A549 (cell line): ENCODE measurements around the gene COG7. TPM values are rescaled to one million over a fixed set of nuclear protein-coding genes. Genes with fewer than 3 reads are reported as not detected.
A peak's percentile ranks its signal among the peaks of the same experiment; 100 is the strongest.

Source experiments
- ATAC-seq, 2 experiments: fragments of 200-7000 bp in 1 of 2; fragments of >200 bp in 1 of 2; cut with Nextera tagmentation in 1 of 2; cut with Tn5 transposase in 1 of 2; 3 replicates each; pipeline versions ENCODE4 v1.8.0 to v1.9.1; 2018 to 2020; ENCODE audit warnings: mild to moderate bottlenecking in 1 of 2, moderate library complexity in 1 of 2
- CTCF ChIA-PET: fragments of 300-600 bp; sonication (Branson Sonifier 250); formaldehyde crosslinking; extraction: SDS; loops from one replicate; lab custom pipeline; 2021; ENCODE audit warnings: antibody characterized with exemption, inconsistent platforms; lab: Yijun Ruan, JAX
- POLR2A ChIA-PET: fragments of 350-600 bp; formaldehyde crosslinking; extraction: SDS; loops from one replicate; lab custom pipeline; 2021; ENCODE audit warnings: antibody characterized with exemption, inconsistent platforms; lab: Yijun Ruan, JAX
- DNase-seq, 2 experiments: peaks; one replicate each; pipeline versions ENCODE4 v3.0.0 to v3.0.0-alpha.2; 2011 to 2016; ENCODE audit warnings: low read depth in 1 of 2, low spot score in 1 of 2
- FAIRE-seq: peaks from 2 replicates; lab custom pipeline; 2011; peaks lifted over from hg19 to GRCh38; lab: Jason Lieb, UNC
- H3K27ac ChIP-seq, 2 experiments: fragments of >200 bp; sonication (Bioruptor Twin); formaldehyde crosslinking; 3 replicates each; pipeline ENCODE4 v1.5.1; 2016 to 2017
- H3K4me1 ChIP-seq: fragments of >200 bp; sonication (Bioruptor Twin); formaldehyde crosslinking; 3 replicates; pipeline ENCODE4 v1.6.1; 2016
- H3K4me2 ChIP-seq: fragments of >200 bp; sonication (Bioruptor Twin); formaldehyde crosslinking; 3 replicates; pipeline ENCODE4 v1.6.1; 2016
- H3K4me3 ChIP-seq: fragments of >200 bp; sonication (Bioruptor Twin); formaldehyde crosslinking; 3 replicates; pipeline ENCODE4 v1.5.1; 2016
- H3K9me3 ChIP-seq: fragments of >200 bp; sonication (Bioruptor Twin); formaldehyde crosslinking; 3 replicates; pipeline ENCODE4 v1.6.1; 2016
- BCL3 ChIP-seq: fragments of >200 bp; sonication (Bioruptor Twin); formaldehyde crosslinking; IDR thresholded peaks from 3 replicates; pipeline ENCODE4 v1.6.1; 2016
- CEBPB ChIP-seq, 2 experiments: fragments of >200 bp in 1 of 2; sonication (Bioruptor Twin) in 1 of 2; formaldehyde crosslinking in 1 of 2; IDR thresholded peaks; 2 replicates each; pipeline ENCODE4 v1.6.1; 2012 to 2016
- CHD4 ChIP-seq: fragments of 200-600 bp; sonication (generic); IDR thresholded peaks from 2 replicates; pipeline ENCODE4 v1.6.1; 2016; ENCODE audit warnings: antibody characterized with exemption, mild to moderate bottlenecking, borderline replicate concordance
- CTCF ChIP-seq: fragments of >200 bp; sonication (Bioruptor Twin); formaldehyde crosslinking; IDR thresholded peaks from 3 replicates; pipeline ENCODE4 v1.5.1; 2016
- E2F6 ChIP-seq: IDR thresholded peaks from 2 replicates; pipeline ENCODE4 v1.6.1; 2012; ENCODE audit warnings: low read depth, borderline replicate concordance
- HDAC2 ChIP-seq: fragments of 200-600 bp; sonication (generic); IDR thresholded peaks from 2 replicates; pipeline ENCODE4 v1.6.1; 2016
- HOXA7 ChIP-seq: fragments of 250-450 bp; sonication (Bioruptor Pico); IDR thresholded peaks from 2 replicates; pipeline ENCODE4 v1.5.0; 2020; ENCODE audit warnings: mild to moderate bottlenecking, moderate library complexity
- HOXB13 ChIP-seq: fragments of 250-450 bp; sonication (Bioruptor Pico); IDR thresholded peaks from 2 replicates; pipeline ENCODE4 v1.5.0; 2020; ENCODE audit warnings: low read depth, mild to moderate bottlenecking, moderate library complexity
- JUN ChIP-seq, 2 experiments: fragments of >200 bp; sonication (Bioruptor Twin); formaldehyde crosslinking; IDR thresholded peaks; 2 replicates in 1 of 2; 3 replicates in 1 of 2; pipeline ENCODE4 v1.6.1; 2016 to 2017
- JUNB ChIP-seq: fragments of >200 bp; sonication (Bioruptor Twin); formaldehyde crosslinking; IDR thresholded peaks from 2 replicates; pipeline ENCODE4 v1.6.1; 2016
- KDM1A ChIP-seq: fragments of 200-600 bp; sonication (generic); IDR thresholded peaks from 2 replicates; pipeline ENCODE4 v1.6.1; 2016; ENCODE audit warnings: low read depth, mild to moderate bottlenecking
- MAFK ChIP-seq: fragments of 450-650 bp; IDR thresholded peaks from 2 replicates; pipeline ENCODE4 v1.6.1; 2014; ENCODE audit not compliant: partially characterized antibody
- MAZ ChIP-seq: fragments of 150-350 bp; IDR thresholded peaks from 2 replicates; pipeline ENCODE4 v1.6.1; 2014; ENCODE audit warnings: antibody characterized with exemption, low read depth, low read length, borderline replicate concordance
- POLR2A ChIP-seq: IDR thresholded peaks from 2 replicates; pipeline ENCODE4 v1.6.1; 2012; ENCODE audit warnings: mild to moderate bottlenecking, low read length
- POLR2AphosphoS2 ChIP-seq: conservative IDR thresholded peaks from 2 replicates; pipeline ENCODE4 v1.6.1; 2012; ENCODE audit warnings: low read length, improper control_type of control experiment, inconsistent platforms
- RAD21 ChIP-seq, 2 experiments: fragments of >200 bp in 1 of 2; sonication (Bioruptor Twin) in 1 of 2; formaldehyde crosslinking in 1 of 2; IDR thresholded peaks in 1 of 2; conservative IDR thresholded peaks in 1 of 2; 2 replicates in 1 of 2; 3 replicates in 1 of 2; pipeline ENCODE4 v1.6.1; 2012 to 2018; ENCODE audit warnings: inconsistent platforms in 1 of 2
- RARB ChIP-seq: fragments of 250-450 bp; sonication (Bioruptor Pico); IDR thresholded peaks from 2 replicates; pipeline ENCODE4 v1.8.0; 2021; ENCODE audit warnings: mild to moderate bottlenecking, moderate library complexity
- REST ChIP-seq: fragments of 200-600 bp; sonication (generic); IDR thresholded peaks from 2 replicates; pipeline ENCODE4 v1.6.1; 2016; ENCODE audit warnings: antibody characterized with exemption, mild to moderate bottlenecking, moderate library complexity
- RFX5 ChIP-seq: fragments of 450-650 bp; IDR thresholded peaks from 2 replicates; pipeline ENCODE4 v1.7.1; 2014; ENCODE audit warnings: antibody characterized with exemption, mild to moderate bottlenecking, moderate library complexity
- RNF2 ChIP-seq: fragments of 200-600 bp; sonication (generic); IDR thresholded peaks from 2 replicates; pipeline ENCODE4 v1.6.1; 2016; ENCODE audit warnings: low read depth, mild to moderate bottlenecking, antibody characterized with exemption, moderate library complexity, borderline replicate concordance
- SREBF2 ChIP-seq: fragments of 450-650 bp; IDR thresholded peaks from 2 replicates; pipeline ENCODE4 v1.6.1; 2014; ENCODE audit warnings: mild to moderate bottlenecking, moderate library complexity
- TP53 ChIP-seq: fragments of 250-450 bp; sonication (Bioruptor Pico); IDR thresholded peaks from 2 replicates; pipeline ENCODE4 v1.5.0; 2021; ENCODE audit warnings: mild to moderate bottlenecking, moderate library complexity
- USF2 ChIP-seq: fragments of 450-650 bp; IDR thresholded peaks from 2 replicates; pipeline ENCODE4 v1.6.1; 2014; ENCODE audit warnings: antibody characterized with exemption
- ZC3H11A ChIP-seq: fragments of 450-650 bp; IDR thresholded peaks from 2 replicates; pipeline ENCODE4 v1.6.1; 2014; ENCODE audit warnings: antibody characterized with exemption, mild to moderate bottlenecking
- ZSCAN20 ChIP-seq: fragments of 250-450 bp; sonication (Bioruptor Pico); IDR thresholded peaks from 2 replicates; pipeline ENCODE4 v1.8.0; 2022; ENCODE audit warnings: mild to moderate bottlenecking, moderate library complexity
- WGBS: methylation state at CpG from one replicate; pipeline ENCODE4 v1.1.6; 2017; ENCODE audit errors: missing lambda C conversion rate; 5-methylcytosine and 5-hydroxymethylcytosine counted together
- polyA plus RNA-seq, 4 experiments: library from polyadenylated mRNA; depleted of rRNA in 3 of 4; stranded (reverse); fragments of >200 nt; fragmentation: RNase III in 1 of 4; extraction: RNeasy Plus Mini Kit Qiagen cat#74134 plus additional on column Dnase treatment in 1 of 4; gene quantifications; 2 replicates in 3 of 4; 3 replicates in 1 of 4; pipeline ENCODE4 v1.2.3, GENCODE V29; 2011 to 2017

COG7 gene
- polyA plus RNA-seq, 2 of the 4 experiments (the other 2 are of a cell fraction): 11.3 to 18.5 TPM

GRCh38 chr16:23375643-23376042 lies 77.3 kb downstream of the COG7 start:
- no peak for TF ChIP-seq RFX5
- TF ChIP-seq USF2: no peak
- no peak for TF ChIP-seq TP53 (CRISPR knock-in tag)
- no peak for TF ChIP-seq JUNB
- TF ChIP-seq POLR2A: no peak
- no peak for TF ChIP-seq BCL3
- no peak for TF ChIP-seq ZC3H11A
- TF ChIP-seq HOXB13 (CRISPR knock-in tag): no peak
- no peak for TF ChIP-seq CTCF
- no peak for TF ChIP-seq CEBPB (IDR thresholded peaks at IDR 0.05)
- TF ChIP-seq JUN (IDR thresholded peaks at IDR 0.05): no peak
- no peak for TF ChIP-seq SREBF2
- DNase-seq (no peak), ATAC-seq (peak in 1 of 2 experiments; percentile 24; a peak in 2 of 6 replicates), FAIRE-seq (no peak)
- POLR2A ChIA-PET: no interaction called here
- no peak overlapping the region for H3K27ac ChIP-seq
- CTCF ChIA-PET: interaction anchor here (1.3 to 1.7 kb wide), 2 partner anchors 16 to 193 kb away, joined by 3 read pairs; partner anchors contain the start of gene SCNN1G
- H3K4me1 ChIP-seq: no peaks in the 10 kb centered on the region
- H3K4me2 ChIP-seq: no peak overlapping the region
- no peak overlapping the region for H3K4me3 ChIP-seq
- no peaks in the 10 kb centered on the region for H3K9me3 ChIP-seq
- WGBS: no CpG with 5 or more reads among the region's 7 CpGs

GRCh38 chr16:23374721-23375510 lies 78.1 kb downstream of the COG7 start:
- ChIA-PET POLR2A (no interaction called here), CTCF (interaction anchor here (1.3 to 1.7 kb wide), 3 partner anchors 17 to 192 kb away, joined by 3 to 5 read pairs (median 3); partner anchors contain the start of gene SCNN1G)
- FAIRE-seq: no peak
- Histone ChIP-seq H3K4me1 (no peaks in the 10 kb centered on the region), H3K4me2 (no peak overlapping the region), H3K4me3 (no peak overlapping the region), H3K27ac (no peak overlapping the region), H3K9me3 (no peaks in the 10 kb centered on the region)
- TF ChIP-seq RAD21 (conservative IDR thresholded peaks at IDR 0.05 in 1 of 2, IDR thresholded peaks at IDR 0.05 in 1 of 2) (no peak), RNF2 (no peak), MAFK (no peak), TP53 (CRISPR knock-in tag) (no peak), RARB (CRISPR knock-in tag) (no peak), E2F6 (no peak), POLR2AphosphoS2 (no peak), CEBPB (IDR thresholded peaks at IDR 0.05) (no peak), BCL3 (no peak), KDM1A (no peak), CHD4 (no peak), HDAC2 (no peak), POLR2A (no peak), MAZ (no peak), REST (no peak), SREBF2 (no peak), HOXA7 (CRISPR knock-in tag) (no peak), ZSCAN20 (CRISPR knock-in tag) (no peak)
- DNase-seq: no peak
- peak in 1 of 2 experiments; percentile 16; a peak in 2 of 6 replicates for ATAC-seq
- WGBS: 60% methylated on average over 15 of the region's 17 CpGs
